OCI-LY3 (cell line): ENCODE results near the gene PRX.

ENCODE experiments used
- CTCF ChIP-seq: fragments of 200-600, 300-600 bp; sonication (generic); IDR thresholded peaks from 2 replicates; pipeline ENCODE4 v1.5.1; 2014; ENCODE audit warnings: antibody characterized with exemption, low read length, low read depth
- EZH2phosphoT487 ChIP-seq: fragments of 200-600 bp; shearing (Covaris generic); IDR thresholded peaks from 2 replicates; pipeline ENCODE4 v1.6.1; 2018; ENCODE audit warnings: antibody characterized with exemption, mixed run types, low read depth

DNA sequence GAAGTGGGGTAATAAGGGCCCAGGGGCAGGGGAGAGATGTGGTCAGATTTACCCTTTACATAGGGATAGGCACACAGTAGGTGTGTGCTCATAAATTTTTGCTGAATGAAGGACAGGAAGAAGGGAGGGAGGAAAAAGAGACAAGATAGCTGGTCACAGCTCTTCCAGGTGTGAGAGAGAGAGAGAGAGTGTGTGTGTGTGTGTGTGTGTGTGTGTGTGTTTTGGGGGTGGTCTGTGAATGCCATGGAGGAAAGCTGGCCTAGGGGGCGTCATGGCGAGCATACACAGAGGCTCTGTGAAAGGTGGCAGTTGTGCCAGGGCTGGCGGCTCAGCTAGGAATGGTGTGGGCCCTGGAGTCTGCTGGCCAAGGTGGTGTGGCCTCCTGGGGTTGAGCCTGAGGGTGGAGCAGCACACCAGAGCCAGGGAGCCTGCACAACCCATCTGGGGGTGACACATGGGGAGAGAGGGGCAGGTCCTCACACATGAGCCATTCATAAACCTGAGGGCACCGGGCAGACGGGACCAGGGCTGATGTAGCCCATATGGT, 6.0 kb upstream of the PRX start:
- no peak for TF ChIP-seq CTCF
- no peak for TF ChIP-seq EZH2phosphoT487
